Pancreas (tissue), 10 donors: ENCODE results near the gene LMF2. TPM values are rescaled to one million over a fixed set of nuclear protein-coding genes. Genes with fewer than 3 reads are reported as not detected.
A peak's percentile ranks its signal among the peaks of the same experiment; 100 is the strongest.
"Not testable (repeated sequence)": the region's sequence is repeated elsewhere in the genome, so short reads cannot be mapped to it uniquely, and the experiment has no call there.

Experiments
- ATAC-seq, 4 donors: fragments of 200-7000 bp; cut with Tn5 transposase; one replicate each; pipeline versions ENCODE4 v1.8.0 to v1.9.1; 2020; ENCODE audit warnings: mild to moderate bottlenecking in 4 of 4, moderate library complexity in 4 of 4
- DNase-seq, 6 donors: peaks; one replicate each; pipeline ENCODE4 v3.0.0-alpha.2; 2020
- FAIRE-seq: peaks from 2 replicates; lab custom pipeline; 2012; peaks lifted over from hg19 to GRCh38; lab: Jason Lieb, UNC
- H3K27ac ChIP-seq, 4 donors: fragments of 200-600 bp; sonication (generic); 1 replicate in 3 of 4; 2 replicates in 1 of 4; pipeline versions ENCODE4 v1.5.0 to v1.8.0; 2020
- H3K27me3 ChIP-seq, 4 donors: fragments of 200-600 bp; one replicate each; pipeline ENCODE4 v1.8.0; 2021
- H3K36me3 ChIP-seq, 3 donors: fragments of 200-600 bp; sonication (generic) in 1 of 3; one replicate each; pipeline versions ENCODE4 v1.5.0 to v1.8.0; 2020 to 2021
- H3K4me1 ChIP-seq, 3 donors: fragments of 200-600 bp; one replicate each; pipeline ENCODE4 v1.8.0; 2021
- H3K4me3 ChIP-seq, 4 donors: fragments of 200-600 bp; sonication (generic) in 2 of 4; one replicate each; pipeline versions ENCODE4 v1.5.0 to v1.8.0; 2020 to 2021
- H3K9me3 ChIP-seq, 4 donors: fragments of 200-600 bp; one replicate each; pipeline ENCODE4 v1.8.0; 2021
- CTCF ChIP-seq, 4 donors: fragments of 200-600 bp; sonication (generic) in 3 of 4; IDR thresholded peaks; one replicate each; pipeline versions ENCODE4 v1.5.0 to v1.8.0; 2021; ENCODE audit warnings: antibody characterized with exemption in 4 of 4
- WGBS, 2 donors: extraction: QIAGEN DNeasy Blood & Tissue Kit; methylation state at CpG; one replicate each; pipeline ENCODE4 v1.1.7; 2013; 5-methylcytosine and 5-hydroxymethylcytosine counted together
- intact Hi-C, 3 donors: fragments of 100-400 bp; cut with DNase I; formaldehyde crosslinking; loops; one replicate each; pipeline versions ENCODE4 v1.11.1 to v1.14.2; 2022
- polyA plus RNA-seq, 2 donors: library from polyadenylated mRNA; stranded (reverse); fragments of 200-250 nt; gene quantifications; one replicate each; pipeline ENCODE4 v1.2.3, GENCODE V29; 2013
- total RNA-seq, 6 donors: library from RNA; stranded (reverse); fragmentation: NEBNext Ultra II Directional in 4 of 6; extraction: Animal tissue kit (Norgen Biotek cat#: 25700) in 4 of 6; gene quantifications; one replicate each; pipeline versions ENCODE4 v1.2.1 to v1.2.4, GENCODE V29; 2021 to 2023
- donor health status: healthy with polysubstance abuse.
- donor health status: DM: no; HTN: no; CAD: no; lungs with moderate emphysema.
- donor health status: DM: no; HTN: no; CAD: no.
- donor health status: control.
- donor health status: control.
- donor health status: Bipolar disorder and iron deficiency.
- donor health status: DM: yes; HTN: yes; CAD: no.
- donor health status: DM: no; HTN: no; CAD: no.
- donor health status: DM: no; HTN: no; CAD: no.
- donor health status: DM: yes; HTN: yes; CAD: no.

The LMF2 gene
- total and polyA plus RNA-seq, 8 donors: 50.3 to 175 (median 135) TPM

- TF ChIP-seq CTCF (IDR thresholded peaks at IDR 0.05): no peak
- peaks cover 0 to 52% (median 19%) of the 10 kb centered on the region in 3 donors for H3K36me3 ChIP-seq
- H3K4me3 ChIP-seq: no peak overlapping the region
- DNase-seq (no peak), ATAC-seq (no peak), FAIRE-seq (no peak)
- 94% methylated on average over 10 of the region's 10 CpGs for whole genome bisulfite sequencing, 2 donors
- H3K4me1 ChIP-seq: peaks cover 5 to 7% (median 6%) of the 10 kb centered on the region in 3 donors
- no peaks in the 10 kb centered on the region for H3K9me3 ChIP-seq
- H3K27me3 ChIP-seq: no peaks in the 10 kb centered on the region
- no peak overlapping the region for H3K27ac ChIP-seq
- intact Hi-C loops: no loop called here
Observed at GRCh38 chr22:50521710-50522109, 14.2 kb upstream of the LMF2 start.

DNA sequence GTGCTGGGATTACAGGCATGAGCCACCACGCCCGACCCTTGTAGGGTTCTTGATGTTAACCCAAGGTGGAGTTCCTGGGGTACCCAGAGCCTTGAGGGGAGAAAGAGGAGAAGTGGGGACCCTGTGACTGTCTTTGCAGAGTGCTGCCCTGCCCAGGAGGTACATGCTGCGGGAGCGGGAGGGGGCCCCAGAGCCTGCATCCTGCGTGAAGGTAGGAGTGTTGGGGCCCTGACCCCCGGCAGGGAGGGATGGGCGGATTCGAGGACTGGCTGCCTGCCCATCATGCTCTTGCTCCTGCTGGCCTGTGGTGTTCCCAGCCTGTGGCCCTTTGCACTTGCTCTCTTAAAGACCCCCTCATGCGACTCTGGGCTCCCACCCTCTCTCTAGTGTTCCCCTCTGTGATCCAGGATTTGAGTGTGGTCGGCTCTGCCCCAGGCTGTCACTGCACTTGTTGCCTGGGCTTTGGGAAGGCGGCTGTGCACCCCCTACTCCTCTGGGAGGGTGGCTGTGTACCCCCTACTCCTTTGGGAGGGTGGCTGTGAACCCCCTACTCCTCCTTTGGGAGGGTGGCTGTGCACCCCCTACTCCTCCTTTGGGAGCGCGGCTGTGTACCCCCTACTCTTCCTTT lies 13.4 kb upstream of the LMF2 start:
- ATAC-seq (no peak), DNase-seq (peak in 1 of 6 donors; percentile 62)
- 92 to 95% methylated on average over 13 of the region's 13 CpGs for WGBS, 2 donors

DNA sequence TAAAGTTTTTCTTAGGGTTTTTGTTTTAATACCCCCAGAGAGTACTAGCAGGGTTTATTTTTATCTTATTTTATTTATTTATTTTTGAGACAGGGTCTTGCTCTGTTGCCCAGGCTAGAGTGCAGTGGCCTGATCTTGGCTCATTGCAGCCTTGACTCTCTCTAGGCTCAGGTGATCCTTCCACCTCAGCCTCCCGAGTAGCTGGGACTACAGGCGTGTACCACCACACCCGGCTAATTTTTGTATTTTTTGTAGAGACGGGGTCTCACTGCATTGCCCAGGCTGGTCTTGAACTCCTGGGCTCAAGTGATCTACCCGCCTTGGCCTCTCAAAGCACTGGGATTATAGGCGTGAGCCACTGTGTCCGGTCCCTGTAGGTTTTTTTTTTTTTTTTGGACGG lies 12.7 kb upstream of the LMF2 start:
- H3K9me3 ChIP-seq, H3K4me1 ChIP-seq, DNase-seq, FAIRE-seq, ATAC-seq, H3K27me3 ChIP-seq, H3K27ac ChIP-seq, intact Hi-C loops, H3K4me3 ChIP-seq: not testable (repeated sequence)
- WGBS, 2 donors: 94 to 98% methylated on average over 8 of the region's 8 CpGs
- peaks cover 0 to 52% (median 19%) of the 10 kb centered on the region in 3 donors for H3K36me3 ChIP-seq

More for the DNA sequence above, 13.4 kb upstream of the LMF2 start:
- H3K4me1 ChIP-seq: peaks cover 5 to 7% (median 6%) of the 10 kb centered on the region in 3 donors
- H3K9me3 ChIP-seq: no peaks in the 10 kb centered on the region
- no peak for FAIRE-seq
- TF ChIP-seq CTCF (IDR thresholded peaks at IDR 0.05): no peak
- no peak overlapping the region for H3K4me3 ChIP-seq
- no peak overlapping the region for H3K27ac ChIP-seq
- no peaks in the 10 kb centered on the region for H3K27me3 ChIP-seq
- intact Hi-C loops: no loop called here
- H3K36me3 ChIP-seq: peaks cover 0 to 52% (median 19%) of the 10 kb centered on the region in 3 donors

GRCh38 chr22:50519151-50519550 lies 11.6 kb upstream of the LMF2 start:
- TF ChIP-seq CTCF (IDR thresholded peaks at IDR 0.05): no peak
- H3K4me1 ChIP-seq: peaks cover 1 to 2% (median 2%) of the 10 kb centered on the region in 3 donors
- intact Hi-C loops: no loop called here
- ATAC-seq (no peak), DNase-seq (peak in 1 of 6 donors; percentile 61), FAIRE-seq (no peak)
- no peaks in the 10 kb centered on the region for H3K9me3 ChIP-seq
- no peak overlapping the region for H3K4me3 ChIP-seq
- H3K27me3 ChIP-seq: no peaks in the 10 kb centered on the region
- peaks cover 0 to 52% (median 19%) of the 10 kb centered on the region in 3 donors for H3K36me3 ChIP-seq
- H3K27ac ChIP-seq: no peak overlapping the region
- WGBS, 2 donors: 94 to 95% methylated on average over 8 of the region's 8 CpGs

GRCh38 chr22:50518606-50519005 lies 11.1 kb upstream of the LMF2 start:
- no peak for TF ChIP-seq CTCF (IDR thresholded peaks at IDR 0.05)
- FAIRE-seq (no peak), ATAC-seq (no peak), DNase-seq (peak in 1 of 6 donors; percentile 50)
- WGBS, 2 donors: 94% methylated on average over 7 of the region's 7 CpGs
- Histone ChIP-seq H3K9me3 (no peaks in the 10 kb centered on the region), H3K27me3 (no peaks in the 10 kb centered on the region), H3K4me3 (no peak overlapping the region), H3K27ac (no peak overlapping the region), H3K36me3 (peaks cover 0 to 51% (median 19%) of the 10 kb centered on the region in 3 donors), H3K4me1 (no peaks in the 10 kb centered on the region)
- intact Hi-C loops: no loop called here
